ENCODE results near the gene OBSCN.

OBSCN gene

DNA sequence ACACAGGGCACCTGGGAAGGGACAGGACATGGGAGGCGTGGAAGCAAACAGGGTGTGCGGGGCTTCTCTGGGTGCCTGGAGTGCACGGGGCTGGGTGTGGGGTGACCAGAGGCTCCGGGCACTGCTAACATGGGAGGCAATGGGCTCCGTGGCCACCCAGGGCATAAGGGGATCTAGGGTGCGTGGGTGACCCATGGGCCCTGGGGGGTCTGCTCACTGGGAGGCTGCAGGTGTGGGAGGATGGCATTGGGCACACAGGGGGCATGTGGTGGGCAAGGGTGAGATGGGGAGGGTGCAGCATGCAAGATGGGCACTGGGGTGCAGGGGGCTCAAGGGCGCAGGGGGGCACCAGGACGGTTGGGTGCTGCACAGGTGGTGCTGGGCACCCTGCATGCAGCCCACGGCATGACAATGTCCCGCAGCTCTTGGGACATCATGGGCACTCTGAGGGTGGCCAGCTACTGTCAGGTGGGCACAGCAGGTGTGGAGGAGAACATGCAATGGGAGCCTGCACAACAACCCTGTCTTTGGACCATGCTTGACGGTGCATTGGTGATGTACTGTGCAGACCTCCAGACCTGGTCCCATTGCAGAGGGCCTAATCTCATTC lies 183.7 kb downstream of the OBSCN start:
- DNase-seq (ENCODE audit: low spot score), result no peak

GRCh38 chr1:228392111-228392936 lies 184.5 kb downstream of the OBSCN start:
- DNase-seq (ENCODE audit: low spot score), result no peak

GRCh38 chr1:228393268-228393701 lies 185.4 kb downstream of the OBSCN start:
- DNase-seq (ENCODE audit: low spot score), result no peak

- DNase-seq (ENCODE audit: low spot score), result no peak
Observed at GRCh38 chr1:228393811-228394570, 186.1 kb downstream of the OBSCN start.

DNA sequence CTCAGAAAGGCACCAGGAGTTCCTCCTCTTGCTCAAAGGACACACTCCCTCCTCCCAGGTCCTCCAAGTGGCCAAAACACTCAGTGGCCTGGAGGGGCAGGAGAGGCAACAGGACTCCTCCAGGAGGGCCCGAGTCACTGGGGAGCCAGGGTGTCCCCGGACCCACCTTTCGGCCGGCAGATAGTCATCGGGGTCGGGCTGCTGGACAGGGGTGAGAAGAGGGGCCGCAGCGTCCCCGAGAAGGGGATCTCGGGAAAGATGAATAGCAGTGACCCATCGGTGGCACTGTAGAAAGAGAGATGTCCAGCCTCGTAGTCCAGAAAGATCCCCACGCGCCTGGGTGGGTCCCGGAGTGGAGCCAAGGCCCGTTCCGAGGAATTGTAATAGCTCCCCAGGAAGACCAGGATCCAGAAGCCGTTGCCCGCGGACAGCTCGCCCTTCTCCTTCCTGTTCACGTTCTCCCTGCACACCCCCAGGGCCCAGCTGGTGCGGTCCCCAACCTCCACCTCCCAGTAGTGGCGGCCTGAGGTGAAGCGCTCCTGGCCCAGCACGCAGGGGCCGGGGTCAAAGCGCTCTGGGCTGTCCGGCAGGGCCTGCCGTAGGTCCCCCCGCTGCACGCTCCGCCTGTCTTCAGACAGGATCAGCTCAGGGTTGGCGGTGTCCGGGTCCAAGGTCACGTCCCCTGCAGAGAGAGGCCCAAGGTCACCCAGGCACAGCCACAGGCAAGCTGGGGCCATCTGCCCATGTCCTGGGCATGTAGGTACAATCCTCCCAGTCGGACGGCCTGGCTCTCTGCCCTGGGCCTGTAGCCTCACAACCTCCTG lies 186.9 kb downstream of the OBSCN start:
- DNase-seq (ENCODE audit: low spot score), result no peak

GRCh38 chr1:228396770-228397662 lies 189.2 kb downstream of the OBSCN start:
- no peak for DNase-seq (ENCODE audit: low spot score)

DNA sequence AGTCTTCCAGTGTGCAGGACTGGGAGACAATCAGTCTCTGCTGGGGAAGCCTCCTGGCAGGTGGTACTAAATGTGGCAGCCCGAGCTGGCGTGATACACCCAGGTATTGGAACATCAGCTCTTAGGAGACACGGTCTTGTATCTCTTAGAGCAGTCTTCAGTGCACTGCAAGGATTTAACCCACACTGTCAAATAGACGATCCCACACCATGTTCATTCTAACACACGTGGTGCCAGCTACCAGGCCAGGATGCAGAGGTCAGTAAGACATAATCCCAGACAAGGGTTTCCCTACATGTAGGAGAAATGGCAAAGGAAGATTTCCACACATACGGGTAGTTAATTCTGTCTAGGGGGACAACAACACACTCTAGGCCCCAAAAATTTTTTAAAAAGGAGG lies 190.1 kb downstream of the OBSCN start:
- DNase-seq (ENCODE audit: low spot score), result no peak

GRCh38 chr1:228398741-228399461 lies 191.1 kb downstream of the OBSCN start:
- DNase-seq (ENCODE audit: low spot score), result no peak

GRCh38 chr1:228399531-228400236 lies 191.8 kb downstream of the OBSCN start:
- DNase-seq (ENCODE audit: low spot score), result no peak

- DNase-seq (ENCODE audit: low spot score), result no peak
Observed at GRCh38 chr1:228400237-228400651, 192.4 kb downstream of the OBSCN start.

GRCh38 chr1:228400692-228401454 lies 193.0 kb downstream of the OBSCN start:
- DNase-seq (ENCODE audit: low spot score), result no peak

- DNase-seq (ENCODE audit: low spot score), result no peak
Observed at GRCh38 chr1:228401782-228402640, 194.2 kb downstream of the OBSCN start.

DNA sequence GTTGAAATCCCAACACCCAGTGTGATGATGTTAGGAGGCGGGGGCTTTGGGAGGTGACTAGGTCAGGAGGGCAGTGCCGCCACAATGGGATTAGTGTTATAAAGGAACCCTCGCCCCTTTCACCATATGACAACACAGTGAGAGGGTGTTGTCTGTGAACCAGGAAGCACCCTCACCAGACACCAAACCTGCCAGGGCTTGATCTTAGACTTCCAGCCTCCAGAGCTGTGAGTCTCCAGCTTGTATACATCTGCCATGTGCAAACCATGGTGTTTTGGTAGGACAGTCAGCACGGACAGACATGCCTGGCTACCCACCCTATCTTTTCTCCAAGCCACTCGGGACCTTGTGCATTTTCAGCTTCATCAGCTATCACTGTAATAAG lies 194.8 kb downstream of the OBSCN start:
- DNase-seq (ENCODE audit: low spot score), result no peak

- DNase-seq (ENCODE audit: low spot score), result peak; percentile 24
Observed at GRCh38 chr1:228403231-228403631, 195.4 kb downstream of the OBSCN start.

DNA sequence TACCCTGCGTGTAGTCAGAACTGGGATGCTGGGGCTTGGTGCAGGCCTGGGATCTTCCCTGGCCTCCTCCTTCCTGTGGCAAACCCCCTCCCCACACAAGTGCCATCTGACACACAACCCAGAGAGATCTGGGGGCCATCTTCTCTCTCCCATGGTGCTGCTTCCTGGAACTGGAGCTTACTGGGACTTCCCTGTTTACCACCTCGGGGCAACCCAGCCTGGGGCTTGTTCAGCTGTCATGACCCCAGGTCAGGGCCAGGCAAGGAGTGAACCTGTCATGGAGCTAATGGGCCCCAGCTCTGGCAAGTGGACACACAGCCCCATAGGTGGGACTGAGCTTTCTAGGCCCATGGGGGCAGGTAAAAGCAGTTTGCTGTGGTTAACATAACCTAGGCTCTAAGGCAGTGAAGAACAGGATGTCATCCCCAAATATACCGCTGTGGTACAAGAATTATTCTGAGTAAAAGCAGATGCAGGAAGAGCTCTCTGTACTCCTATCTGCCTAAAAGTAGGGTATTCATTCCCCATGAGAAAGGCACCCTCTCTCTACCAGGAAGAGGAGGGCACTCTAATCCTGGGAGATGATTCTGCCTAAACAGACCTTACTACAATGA lies 196.4 kb downstream of the OBSCN start:
- no peak for DNase-seq (ENCODE audit: low spot score)

DNA sequence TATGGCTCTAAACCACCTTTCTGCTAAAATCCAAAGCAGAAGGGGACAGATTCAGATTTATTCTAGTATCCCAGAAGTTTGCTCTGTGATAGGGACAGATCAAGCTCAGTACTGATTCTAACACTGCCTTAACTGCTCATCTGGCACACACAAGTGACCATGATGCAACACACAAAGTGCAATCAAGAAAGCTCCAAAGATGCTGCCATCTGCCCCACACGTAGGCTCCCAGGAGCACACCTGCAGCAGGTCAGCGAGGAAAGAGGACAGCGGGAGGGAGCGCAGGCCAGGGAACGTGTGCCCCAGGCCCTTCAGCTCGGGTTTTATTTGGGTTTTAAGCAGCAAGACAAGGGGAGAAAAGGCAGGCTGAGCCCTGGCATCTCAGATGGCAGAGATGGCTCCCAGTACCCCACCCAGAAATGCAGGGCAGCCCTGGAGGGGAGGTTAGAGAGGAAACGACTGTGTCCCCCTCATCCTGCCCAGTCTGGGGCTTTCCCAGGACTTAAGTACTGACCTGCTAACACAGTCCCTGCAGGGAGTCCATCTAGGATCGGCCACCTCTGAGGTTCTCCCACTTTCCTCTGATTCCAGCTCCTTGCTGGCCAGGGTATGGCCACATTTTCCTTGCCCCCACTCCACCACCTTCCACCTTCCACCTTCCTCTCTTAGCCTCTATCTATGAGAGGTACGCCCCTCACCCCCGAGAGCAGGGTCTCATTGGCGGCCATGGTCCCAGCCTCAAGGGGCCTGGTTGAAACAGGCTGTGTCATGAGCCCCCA lies 197.5 kb downstream of the OBSCN start:
- peak; percentile 26 for DNase-seq (ENCODE audit: low spot score)

DNA sequence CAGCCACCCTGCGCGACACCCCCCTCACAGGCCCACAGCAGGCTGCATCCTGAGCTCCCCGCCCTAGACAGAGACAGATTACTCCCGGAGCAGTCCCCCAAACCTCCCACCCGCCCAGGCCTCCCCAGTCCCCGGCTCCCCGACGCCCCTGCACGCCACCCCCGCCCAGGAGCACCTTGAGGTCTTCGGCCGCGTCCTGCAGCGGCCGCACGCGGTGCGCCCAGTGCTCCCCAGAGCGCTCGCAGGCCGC lies 198.1 kb downstream of the OBSCN start:
- no peak for DNase-seq (ENCODE audit: low spot score)
